VCaP (cell line): ENCODE results near the gene MACROD2.

ENCODE experiments used
- H3K27ac ChIP-seq: fragments of 450-650 bp; 2 replicates; pipeline ENCODE4 v1.5.1; 2017
- TF ChIP-seq, protein P1 (sequence below): fragments of 450-650 bp; conservative IDR thresholded peaks from 2 replicates; pipeline ENCODE4 v1.5.1; 2017; ENCODE audit warnings: mild to moderate bottlenecking, moderate library complexity

The MACROD2 gene

DNA sequence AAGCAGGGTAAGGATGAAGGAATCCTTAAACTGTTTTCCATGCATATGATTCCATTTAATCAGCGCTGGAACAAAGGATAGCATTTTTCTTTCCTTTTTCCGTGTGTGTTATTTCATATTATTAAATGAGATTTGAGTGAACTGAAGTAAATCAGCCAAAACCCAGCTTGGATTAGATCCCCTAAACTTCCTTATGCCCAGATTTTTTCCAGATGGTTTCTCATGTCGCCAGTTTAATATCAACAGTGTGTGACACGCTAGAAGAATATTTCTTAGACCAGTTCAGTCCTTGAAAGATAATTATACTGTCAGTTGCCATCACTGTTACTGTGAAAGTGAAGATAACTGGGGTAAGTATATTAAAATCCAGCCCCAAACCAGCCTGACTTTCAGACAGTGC lies 1568.5 kb downstream of the MACROD2 start:
- TF ChIP-seq, protein P1, sequence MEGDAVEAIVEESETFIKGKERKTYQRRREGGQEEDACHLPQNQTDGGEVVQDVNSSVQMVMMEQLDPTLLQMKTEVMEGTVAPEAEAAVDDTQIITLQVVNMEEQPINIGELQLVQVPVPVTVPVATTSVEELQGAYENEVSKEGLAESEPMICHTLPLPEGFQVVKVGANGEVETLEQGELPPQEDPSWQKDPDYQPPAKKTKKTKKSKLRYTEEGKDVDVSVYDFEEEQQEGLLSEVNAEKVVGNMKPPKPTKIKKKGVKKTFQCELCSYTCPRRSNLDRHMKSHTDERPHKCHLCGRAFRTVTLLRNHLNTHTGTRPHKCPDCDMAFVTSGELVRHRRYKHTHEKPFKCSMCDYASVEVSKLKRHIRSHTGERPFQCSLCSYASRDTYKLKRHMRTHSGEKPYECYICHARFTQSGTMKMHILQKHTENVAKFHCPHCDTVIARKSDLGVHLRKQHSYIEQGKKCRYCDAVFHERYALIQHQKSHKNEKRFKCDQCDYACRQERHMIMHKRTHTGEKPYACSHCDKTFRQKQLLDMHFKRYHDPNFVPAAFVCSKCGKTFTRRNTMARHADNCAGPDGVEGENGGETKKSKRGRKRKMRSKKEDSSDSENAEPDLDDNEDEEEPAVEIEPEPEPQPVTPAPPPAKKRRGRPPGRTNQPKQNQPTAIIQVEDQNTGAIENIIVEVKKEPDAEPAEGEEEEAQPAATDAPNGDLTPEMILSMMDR, result no peak
- H3K27ac ChIP-seq, result no peak overlapping the region

GRCh38 chr20:15564981-15565380 lies 1569.7 kb downstream of the MACROD2 start:
- TF ChIP-seq, protein P1, result no peak
- no peak overlapping the region for H3K27ac ChIP-seq

DNA sequence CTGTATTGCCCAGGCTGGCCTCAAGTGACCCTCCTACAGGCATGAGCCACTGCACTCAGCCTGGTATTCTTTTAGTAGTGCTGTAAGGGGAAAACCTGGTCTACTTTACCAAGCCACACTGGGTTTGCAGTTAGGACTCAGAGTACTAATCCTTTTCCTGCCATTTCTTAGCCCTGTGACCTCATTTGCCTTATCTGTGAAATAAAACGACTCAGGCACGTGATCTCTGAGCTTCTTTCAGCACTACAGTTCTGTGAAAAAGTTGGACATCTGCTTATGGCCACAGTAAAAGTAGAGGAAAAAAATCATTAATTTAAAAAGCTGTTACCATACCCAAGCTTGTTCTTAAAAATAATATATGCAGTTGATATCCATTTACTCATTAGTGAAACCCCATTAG lies 1570.5 kb downstream of the MACROD2 start:
- TF ChIP-seq, protein P1, result no peak
- H3K27ac ChIP-seq, result no peak overlapping the region

GRCh38 chr20:15567219-15567618 lies 1571.9 kb downstream of the MACROD2 start:
- no peak overlapping the region for H3K27ac ChIP-seq
- TF ChIP-seq, protein P1, result no peak

- no peak overlapping the region for H3K27ac ChIP-seq
- TF ChIP-seq, protein P1, result no peak
Observed at GRCh38 chr20:15570156-15570555, 1574.8 kb downstream of the MACROD2 start.

- no peak overlapping the region for H3K27ac ChIP-seq
- TF ChIP-seq, protein P1, result no peak
Observed at GRCh38 chr20:15571056-15571455, 1575.7 kb downstream of the MACROD2 start.

- TF ChIP-seq, protein P1, result no peak
- no peak overlapping the region for H3K27ac ChIP-seq
Observed at GRCh38 chr20:15575255-15575654, 1579.9 kb downstream of the MACROD2 start.

DNA sequence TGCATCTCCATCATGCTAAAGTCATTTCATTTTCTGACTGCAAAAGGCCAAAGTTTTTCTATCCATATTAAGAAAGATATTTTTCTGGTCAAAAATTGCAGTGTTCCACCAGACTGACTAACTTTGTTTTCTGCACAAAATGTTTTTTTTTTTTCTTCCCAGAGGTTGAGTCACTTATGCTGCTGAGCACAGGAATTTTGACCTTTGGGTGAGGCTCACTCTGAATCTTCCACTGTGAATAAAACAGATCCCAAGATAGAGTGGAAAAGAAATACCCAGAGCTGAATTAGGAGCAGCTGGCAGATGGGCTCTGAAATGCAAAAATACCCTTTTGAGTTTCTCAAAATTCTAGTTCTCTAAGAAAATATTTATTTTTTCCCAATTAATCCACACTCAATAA lies 1581.1 kb downstream of the MACROD2 start:
- TF ChIP-seq, protein P1, result no peak

More for the DNA sequence above, 1581.1 kb downstream of the MACROD2 start:
- H3K27ac ChIP-seq, result no peak overlapping the region
